Measurements from ENCODE around the gene STK40.

STK40 gene

GRCh38 chr1:36369061-36369861 lies 16.5 kb downstream of the STK40 start:
- peak; percentile 68 for DNase-seq (ENCODE audit: low read depth)

- DNase-seq (ENCODE audit: low read depth), result no peak
Measured at GRCh38 chr1:36367798-36368197, 17.9 kb downstream of the STK40 start.

DNA sequence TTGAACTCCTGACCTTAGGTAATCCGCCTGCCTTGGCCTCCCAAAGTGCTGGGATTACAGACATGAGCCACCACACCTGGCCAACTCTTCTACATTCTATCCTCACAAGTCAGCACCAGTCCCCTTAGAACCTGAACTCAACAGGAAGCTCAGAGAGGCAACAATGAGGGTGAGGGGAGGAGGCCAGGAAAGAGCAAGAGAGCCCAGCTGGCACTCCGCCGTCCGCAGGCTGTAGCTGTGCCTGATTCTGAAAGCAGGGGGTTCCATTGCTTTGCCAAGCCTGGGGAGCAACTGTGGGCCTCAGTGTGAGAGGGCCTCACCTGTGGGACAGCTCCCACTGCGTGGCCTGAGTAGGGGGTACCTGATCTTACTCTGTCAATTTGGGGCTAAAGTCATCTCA lies 18.7 kb downstream of the STK40 start:
- peak; percentile 22 for DNase-seq (ENCODE audit: low read depth)

- DNase-seq (ENCODE audit: low read depth), result peak; percentile 36
Measured at GRCh38 chr1:36366091-36366661, 19.5 kb downstream of the STK40 start.

DNA sequence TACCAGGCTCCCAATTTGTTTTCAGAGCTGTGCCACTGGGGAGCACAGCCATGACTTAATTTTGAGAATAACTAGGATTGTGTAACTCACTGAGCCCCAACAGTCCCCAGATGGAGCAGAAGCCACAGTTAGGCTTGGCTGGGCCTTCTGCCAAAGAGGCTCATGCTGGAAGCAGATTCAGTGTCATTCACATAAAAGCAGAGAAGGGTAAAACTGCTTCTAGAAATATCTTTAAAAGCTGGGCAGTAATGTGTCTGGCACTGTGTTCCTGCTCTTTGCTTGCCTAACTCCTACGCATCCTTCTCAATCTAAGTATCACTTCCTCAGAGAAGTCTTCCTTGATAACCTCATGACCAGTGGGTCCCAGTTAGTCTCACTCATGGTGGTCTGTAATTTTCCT lies 20.3 kb downstream of the STK40 start:
- no peak for DNase-seq (ENCODE audit: low read depth)

DNA sequence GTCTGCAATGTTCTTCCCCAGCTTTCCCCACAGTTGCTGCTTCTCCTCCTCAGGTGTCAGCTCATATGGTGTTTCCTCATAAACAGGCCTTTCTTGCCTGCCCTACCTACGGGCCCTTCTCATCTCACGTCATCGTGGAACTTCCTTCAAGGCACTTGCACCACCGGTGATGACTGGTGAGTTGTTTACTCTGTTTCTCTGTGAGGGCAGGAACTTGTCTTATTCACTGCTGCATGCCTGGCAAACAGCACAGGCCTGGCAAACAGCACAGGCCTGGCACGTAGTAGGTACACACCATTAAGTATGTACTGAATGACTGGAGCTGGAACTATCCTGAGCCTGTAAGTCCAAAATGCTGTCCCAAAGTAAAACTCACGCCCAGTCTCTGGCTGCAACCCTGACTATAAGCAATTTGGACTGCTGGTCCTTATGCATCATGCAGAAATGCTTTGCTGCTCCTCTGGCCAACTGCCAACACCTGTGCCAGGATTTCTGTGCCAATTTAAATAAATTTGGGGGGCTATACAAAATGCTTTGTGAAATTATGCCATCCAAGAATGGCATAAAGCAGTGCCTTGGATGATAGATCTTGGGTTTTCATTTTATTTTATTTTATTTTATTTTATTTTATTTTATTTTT lies 25.7 kb downstream of the STK40 start:
- DNase-seq (ENCODE audit: low read depth), result no peak

DNA sequence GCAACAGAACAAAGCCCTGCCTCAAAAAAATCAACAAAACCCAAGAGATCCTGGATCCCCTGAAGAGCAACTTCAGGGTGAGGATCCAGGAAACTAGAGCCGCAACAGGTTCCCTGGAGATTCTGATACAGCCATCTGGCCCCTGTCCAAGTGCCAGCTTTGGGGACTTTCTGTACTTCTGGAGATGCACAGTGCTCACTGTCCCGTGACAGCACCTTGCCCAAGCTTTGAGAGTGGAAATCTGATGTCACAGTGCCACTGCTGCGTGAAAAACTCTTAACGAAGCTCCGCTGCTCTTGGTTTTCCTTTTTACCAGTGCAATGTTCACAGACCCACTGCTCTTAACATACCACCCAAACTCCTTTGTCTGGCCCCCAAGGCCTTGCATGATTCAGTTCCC lies 26.3 kb downstream of the STK40 start:
- DNase-seq (ENCODE audit: low read depth), result no peak

DNA sequence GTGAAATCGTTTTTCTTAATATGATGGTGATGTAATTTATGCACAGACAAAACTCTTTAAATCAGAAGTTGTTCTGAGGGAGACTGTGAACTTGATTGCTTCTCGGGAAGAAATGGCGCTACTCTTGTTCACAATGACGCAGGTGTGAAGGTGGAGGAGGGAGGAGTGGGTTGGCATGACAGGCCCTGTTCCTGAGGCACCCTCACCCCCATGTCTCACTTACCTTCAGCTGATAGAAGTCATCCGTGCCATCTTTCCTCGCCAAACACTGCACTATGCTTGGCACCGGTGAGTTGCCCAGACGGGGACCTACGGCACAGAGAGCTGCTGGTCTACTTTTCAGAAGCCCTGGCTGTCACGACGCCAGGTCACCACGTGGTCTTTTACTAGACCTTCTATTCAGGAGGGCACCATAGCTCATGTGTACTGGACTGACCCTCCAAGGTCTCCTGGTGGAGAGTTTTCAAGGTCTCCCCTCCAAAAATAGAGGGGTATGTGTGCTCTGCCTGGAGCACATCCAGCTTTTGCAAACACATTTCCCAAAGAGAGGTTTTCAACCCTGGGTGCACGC lies 27.1 kb downstream of the STK40 start:
- no peak for DNase-seq (ENCODE audit: low read depth)

GRCh38 chr1:36355811-36356210 lies 29.9 kb downstream of the STK40 start:
- DNase-seq (ENCODE audit: low read depth), result no peak

- no peak for DNase-seq (ENCODE audit: low read depth)
Measured at GRCh38 chr1:36354486-36354885, 31.2 kb downstream of the STK40 start.

GRCh38 chr1:36352910-36353878 lies 32.5 kb downstream of the STK40 start:
- no peak for DNase-seq (ENCODE audit: low read depth)

DNA sequence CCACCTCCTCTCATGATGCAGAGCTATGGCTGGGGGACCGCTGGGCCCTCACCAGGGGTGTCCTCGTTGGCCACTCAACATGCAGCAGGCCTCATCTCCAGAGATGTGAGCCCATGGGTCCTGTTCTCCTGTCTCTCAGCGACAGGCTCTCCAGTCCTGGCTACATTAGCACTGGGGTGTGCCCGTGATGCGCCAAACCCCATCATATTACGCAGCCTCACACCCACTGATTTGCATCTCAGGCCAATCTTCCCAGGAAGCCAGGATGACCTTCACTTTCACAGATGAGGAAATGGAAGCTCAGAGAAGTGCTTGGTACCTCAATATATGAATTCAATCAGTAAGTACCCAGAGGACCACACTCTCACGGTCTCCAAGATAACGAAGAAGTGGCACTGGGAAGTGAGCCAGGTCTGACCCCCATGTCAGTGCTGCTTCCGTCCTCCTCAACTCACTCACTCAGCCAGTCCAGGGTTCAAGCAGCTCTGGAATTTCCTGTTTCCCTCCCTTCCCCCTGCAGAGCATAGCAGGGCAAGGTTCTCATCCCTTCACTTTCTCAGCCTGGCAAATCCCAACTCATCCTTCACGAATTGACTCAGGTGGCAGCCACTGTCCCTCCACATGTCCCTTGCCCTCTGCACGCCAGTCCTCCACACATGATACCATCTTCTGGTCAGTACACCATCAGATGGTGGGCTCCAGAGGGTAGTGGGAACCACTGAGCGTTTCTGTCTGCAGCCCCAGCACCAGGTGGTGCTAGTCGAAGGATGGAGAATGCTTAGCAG lies 33.4 kb downstream of the STK40 start:
- DNase-seq (ENCODE audit: low read depth), result no peak

GRCh38 chr1:36351227-36351977 lies 34.3 kb downstream of the STK40 start:
- DNase-seq (ENCODE audit: low read depth), result no peak

- DNase-seq (ENCODE audit: low read depth), result peak; percentile 24
Measured at GRCh38 chr1:36350659-36351226, 35.0 kb downstream of the STK40 start.

- no peak for DNase-seq (ENCODE audit: low read depth)
Measured at GRCh38 chr1:36349839-36350238, 35.9 kb downstream of the STK40 start.

DNA sequence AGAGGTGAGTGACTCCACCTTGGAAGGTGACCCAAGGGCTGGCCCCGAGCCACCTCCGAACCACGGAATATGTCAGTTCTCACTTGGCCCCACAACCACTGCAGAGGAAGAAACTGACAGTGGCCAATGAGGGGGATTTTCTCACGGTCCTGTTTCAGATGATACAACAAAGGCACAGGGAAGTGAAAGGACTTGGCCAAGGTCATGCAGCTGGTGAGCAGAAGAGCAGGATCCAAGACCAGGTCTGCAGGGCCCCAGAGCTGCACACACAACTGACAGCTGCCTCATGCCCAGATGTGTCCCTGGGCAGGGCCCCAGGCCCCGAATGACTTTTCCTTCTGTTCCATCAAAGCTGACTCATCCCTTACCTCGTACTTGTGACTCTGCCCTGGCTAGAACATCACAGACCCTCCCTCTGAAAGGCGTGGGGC lies 36.5 kb downstream of the STK40 start:
- no peak for DNase-seq (ENCODE audit: low read depth)

GRCh38 chr1:36346741-36347370 lies 38.9 kb downstream of the STK40 start:
- no peak for DNase-seq (ENCODE audit: low read depth)

DNA sequence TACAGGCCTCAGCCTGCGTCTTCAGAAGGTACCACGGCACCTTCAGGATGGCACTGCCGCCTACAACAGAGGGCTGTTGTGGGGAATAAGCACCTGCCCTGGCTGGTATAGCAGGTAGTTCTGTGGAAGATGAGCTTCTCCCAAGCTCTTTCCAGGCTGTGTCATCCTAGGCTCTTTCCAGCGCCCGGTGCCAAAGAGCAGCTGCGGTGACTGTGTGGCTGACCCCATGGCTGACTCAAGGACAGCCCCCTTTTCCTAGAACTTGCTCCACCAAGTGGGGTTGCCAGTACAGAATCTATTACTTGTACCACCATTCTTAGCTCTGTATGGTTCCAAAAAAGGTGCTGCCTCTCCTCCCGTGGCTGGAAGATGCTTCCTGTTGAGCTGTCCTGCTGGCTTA lies 40.4 kb downstream of the STK40 start:
- no peak for DNase-seq (ENCODE audit: low read depth)

- DNase-seq (ENCODE audit: low read depth), result no peak
Measured at GRCh38 chr1:36344395-36344680, 41.4 kb downstream of the STK40 start.

Measured in activated T-helper 1 cell treated with Interleukin-2 at 50 U/mL for 16 hours (primary cell).